Stomach (tissue), 9 donors: ENCODE results near the gene PAK1IP1. TPM values are rescaled to one million over a fixed set of nuclear protein-coding genes. Genes with fewer than 3 reads are reported as not detected.

Experiments
- DNase-seq, 2 donors: peaks; one replicate each; pipeline versions ENCODE4 v3.0.0 to v3.0.0-alpha.2; 2013 to 2019
- H3K27ac ChIP-seq, 5 donors: fragments of 200-600 bp in 4 of 5; sonication (generic) in 4 of 5; one replicate each; pipeline ENCODE4 v1.5.1; 2013 to 2019; ENCODE audit warnings: mild to moderate bottlenecking in 1 of 5, moderate library complexity in 1 of 5
- H3K27me3 ChIP-seq, 3 donors: fragments of 200-600 bp; sonication (generic); one replicate each; pipeline ENCODE4 v1.5.1; 2017 to 2019; ENCODE audit warnings: mixed run types in 1 of 3
- H3K36me3 ChIP-seq, 4 donors: fragments of 200-600 bp; sonication (generic); 1 replicate in 3 of 4; 2 replicates in 1 of 4; pipeline ENCODE4 v1.5.1; 2016 to 2019
- H3K4me1 ChIP-seq, 4 donors: fragments of 200-600 bp; sonication (generic); one replicate each; pipeline ENCODE4 v1.5.1; 2016 to 2019
- H3K4me3 ChIP-seq, 4 donors: fragments of 200-600 bp; sonication (generic) in 3 of 4; one replicate each; pipeline ENCODE4 v1.5.1; 2016 to 2019; ENCODE audit warnings: mild to moderate bottlenecking in 1 of 4
- H3K9me3 ChIP-seq, 4 donors: fragments of 200-600 bp; sonication (generic); one replicate each; pipeline ENCODE4 v1.5.1; 2016 to 2019
- CTCF ChIP-seq, 7 experiments: fragments of 450-650 bp in 4 of 7; fragments of 200-600 bp in 3 of 7; sonication (generic) in 3 of 7; IDR thresholded peaks; one replicate each; pipeline ENCODE4 v1.5.1; 2016 to 2019; ENCODE audit warnings: antibody characterized with exemption in 7 of 7, control low read depth in 2 of 7, mild to moderate bottlenecking in 1 of 7
- EP300 ChIP-seq: sonication (generic); formaldehyde crosslinking; IDR thresholded peaks from one replicate; pipeline ENCODE4 v1.6.1; 2017; ENCODE audit warnings: antibody characterized with exemption
- POLR2A ChIP-seq, 4 donors: fragments of 450-650 bp; IDR thresholded peaks; one replicate each; pipeline ENCODE4 v1.6.1; 2016; ENCODE audit warnings: antibody characterized with exemption in 4 of 4, control low read depth in 2 of 4, mild to moderate bottlenecking in 1 of 4, moderate library complexity in 1 of 4
- POLR2AphosphoS5 ChIP-seq, 3 donors: sonication (generic); formaldehyde crosslinking; IDR thresholded peaks; one replicate each; pipeline ENCODE4 v1.6.1; 2016; ENCODE audit warnings: antibody characterized with exemption in 3 of 3
- WGBS, 5 donors: extraction: QIAGEN DNeasy Blood & Tissue Kit in 3 of 5; methylation state at CpG; one replicate each; pipeline versions ENCODE4 v1.1.5 to v1.1.7; 2013 to 2018; 5-methylcytosine and 5-hydroxymethylcytosine counted together
- intact Hi-C: fragments of 100-400 bp; cut with DNase I; formaldehyde crosslinking; loops from one replicate; pipeline ENCODE4 v1.15.1; 2023; ENCODE audit warnings: low total_unique reads
- polyA plus RNA-seq, 3 donors: library from polyadenylated mRNA; stranded (reverse); fragments of 200-250 nt; gene quantifications; one replicate each; pipeline ENCODE4 v1.2.3, GENCODE V29; 2013
- total RNA-seq, 5 donors: library from RNA; depleted of rRNA; stranded (reverse); fragments of >200 nt; gene quantifications; one replicate each; pipeline versions ENCODE4 v1.1.0 to v1.2.3, GENCODE V29; 2014 to 2016
- donor health status: healthy with polysubstance abuse.
- donor health status: Bipolar disorder and iron deficiency.
- donor health status: healthy.

Gene PAK1IP1
- total and polyA plus RNA-seq, 8 donors: 1.3 to 13.9 (median 11.2) TPM; not detected in 1

- H3K27me3 ChIP-seq: peaks cover 0 to 3% (median 0%) of the 10 kb centered on the region in 3 donors
- TF ChIP-seq POLR2AphosphoS5 (IDR thresholded peaks at IDR 0.05) (no peak), POLR2A (IDR thresholded peaks at IDR 0.05) (no peak), CTCF (IDR thresholded peaks at IDR 0.05) (no peak), EP300 (no peak)
- H3K27ac ChIP-seq: no peak overlapping the region
- H3K9me3 ChIP-seq: no peaks in the 10 kb centered on the region
- no peak overlapping the region for H3K4me3 ChIP-seq
- intact Hi-C loops: no loop called here
- H3K36me3 ChIP-seq: no peaks in the 10 kb centered on the region
- no peak for DNase-seq
- no peaks in the 10 kb centered on the region for H3K4me1 ChIP-seq
Observed at GRCh38 chr6:10682355-10682988, 12.3 kb upstream of the PAK1IP1 start.

- intact Hi-C loops: no loop called here
- H3K27ac ChIP-seq: no peak overlapping the region
- no peak overlapping the region for H3K4me3 ChIP-seq
- H3K36me3 ChIP-seq: no peaks in the 10 kb centered on the region
- H3K9me3 ChIP-seq: no peaks in the 10 kb centered on the region
- WGBS, 5 donors: 70 to 75% (median 73%) methylated on average over 5 of the region's 5 CpGs
- H3K4me1 ChIP-seq: no peaks in the 10 kb centered on the region
- peaks cover 0 to 3% (median 0%) of the 10 kb centered on the region in 3 donors for H3K27me3 ChIP-seq
- TF ChIP-seq POLR2A (IDR thresholded peaks at IDR 0.05) (no peak), EP300 (no peak), POLR2AphosphoS5 (IDR thresholded peaks at IDR 0.05) (no peak), CTCF (IDR thresholded peaks at IDR 0.05) (no peak)
- DNase-seq: no peak
Observed at GRCh38 chr6:10684618-10685017, 10.2 kb upstream of the PAK1IP1 start.

- DNase-seq: no peak
- peaks cover 0 to 3% (median 0%) of the 10 kb centered on the region in 3 donors for H3K27me3 ChIP-seq
- no peaks in the 10 kb centered on the region for H3K36me3 ChIP-seq
- H3K27ac ChIP-seq: no peak overlapping the region
- no peaks in the 10 kb centered on the region for H3K4me1 ChIP-seq
- H3K9me3 ChIP-seq: no peaks in the 10 kb centered on the region
- H3K4me3 ChIP-seq: no peak overlapping the region
- intact Hi-C loops: no loop called here
- WGBS, 5 donors: 68 to 88% (median 79%) methylated on average over 3 of the region's 3 CpGs
- TF ChIP-seq POLR2A (IDR thresholded peaks at IDR 0.05) (no peak), EP300 (no peak), POLR2AphosphoS5 (IDR thresholded peaks at IDR 0.05) (no peak), CTCF (IDR thresholded peaks at IDR 0.05) (no peak)
Observed at GRCh38 chr6:10685092-10685915, 9.5 kb upstream of the PAK1IP1 start.

GRCh38 chr6:10686901-10687300 lies 7.9 kb upstream of the PAK1IP1 start:
- TF ChIP-seq POLR2A (IDR thresholded peaks at IDR 0.05) (no peak), EP300 (no peak), CTCF (IDR thresholded peaks at IDR 0.05) (no peak), POLR2AphosphoS5 (IDR thresholded peaks at IDR 0.05) (no peak)
- peaks cover 0 to 13% (median 4%) of the 10 kb centered on the region in 4 donors for H3K4me1 ChIP-seq
- no peaks in the 10 kb centered on the region for H3K36me3 ChIP-seq
- no peak overlapping the region for H3K4me3 ChIP-seq
- intact Hi-C loops: no loop called here
- WGBS, 5 donors: 82 to 88% (median 84%) methylated on average over 8 of the region's 8 CpGs
- H3K27me3 ChIP-seq: peaks cover 0 to 3% (median 0%) of the 10 kb centered on the region in 3 donors
- no peak overlapping the region for H3K27ac ChIP-seq
- no peak for DNase-seq
- no peaks in the 10 kb centered on the region for H3K9me3 ChIP-seq
